T-cell (primary cell): ENCODE measurements around the gene PTGER4. TPM values are rescaled to one million over a fixed set of nuclear protein-coding genes. Genes with fewer than 3 reads are reported as not detected.
"Not testable (repeated sequence)": the region's sequence is repeated elsewhere in the genome, so short reads cannot be mapped to it uniquely, and the experiment has no call there.

Experiments used
- ATAC-seq, 4 experiments: fragments of 200-7000 bp in 3 of 4; fragments of 150-1000 bp in 1 of 4; cut with Tn5 transposase; replicated peaks in 1 of 4; 1 replicate in 3 of 4; 2 replicates in 1 of 4; pipeline ENCODE4 v1.10.0; 2021; ENCODE audit warnings: moderate library complexity in 3 of 4, mild to moderate bottlenecking in 2 of 4, moderate number of reproducible peaks in 1 of 4
- CTCF ChIA-PET, 2 donors: fragments of 300-600 bp; sonication (Branson Sonifier 250); formaldehyde crosslinking; loops; one replicate each; lab custom pipeline; 2022; ENCODE audit warnings: antibody characterized with exemption in 2 of 2; lab: Charles Lee
- POLR2A ChIA-PET, 2 donors: fragments of 300-600 bp; sonication (Branson Sonifier 250); formaldehyde crosslinking; loops; one replicate each; lab custom pipeline; 2022; ENCODE audit warnings: antibody characterized with exemption in 2 of 2; lab: Charles Lee
- DNase-seq, 35 experiments: peaks; one replicate each; pipeline versions ENCODE4 v3.0.0 to v3.0.0-alpha.2; 2013 to 2023
- H3K27ac ChIP-seq: one replicate; pipeline ENCODE4 v1.5.1; 2013; ENCODE audit warnings: low read length
- H3K27me3 ChIP-seq, 2 experiments: replicated peaks in 1 of 2; 1 replicate in 1 of 2; 2 replicates in 1 of 2; pipeline versions ENCODE4 v1.6.1 to v1.7.0; 2013; ENCODE audit warnings: low read length in 1 of 2, mixed read lengths in 1 of 2; ENCODE audit not compliant: control insufficient read depth in 2 of 2, insufficient read depth in 2 of 2; ENCODE audit errors: extremely low read depth in 1 of 2
- H3K36me3 ChIP-seq, 2 donors: 1 replicate in 1 of 2; 2 replicates in 1 of 2; pipeline versions ENCODE4 v1.6.1 to v1.7.0; 2013; ENCODE audit warnings: low read length in 1 of 2; ENCODE audit not compliant: control insufficient read depth in 2 of 2, insufficient read depth in 1 of 2; ENCODE audit errors: extremely low read depth in 1 of 2
- H3K4me1 ChIP-seq, 2 experiments: 1 replicate in 1 of 2; 2 replicates in 1 of 2; pipeline versions ENCODE4 v1.6.1 to v1.7.0; 2013; ENCODE audit warnings: low read length in 2 of 2, mixed read lengths in 1 of 2; ENCODE audit not compliant: insufficient read depth in 2 of 2, control insufficient read depth in 1 of 2; ENCODE audit errors: extremely low read depth in 1 of 2
- H3K4me3 ChIP-seq, 2 donors: 1 replicate in 1 of 2; 2 replicates in 1 of 2; pipeline versions ENCODE4 v1.5.1 to v1.7.0; 2013; ENCODE audit warnings: mild to moderate bottlenecking in 2 of 2, low read length in 1 of 2, moderate library complexity in 1 of 2; ENCODE audit not compliant: control insufficient read depth in 1 of 2; ENCODE audit errors: extremely low read depth in 1 of 2
- H3K9me3 ChIP-seq: 2 replicates; pipeline ENCODE4 v1.7.0; 2013
- H3K27ac Mint-ChIP-seq, 2 donors: one replicate each; pipeline ENCODE4 v1.8.0; 2020 to 2021; ENCODE audit warnings: mild to moderate bottlenecking in 2 of 2, mixed read lengths in 2 of 2
- H3K27me3 Mint-ChIP-seq, 2 donors: one replicate each; pipeline ENCODE4 v1.8.0; 2021 to 2022; ENCODE audit warnings: mixed read lengths in 2 of 2
- H3K36me3 Mint-ChIP-seq: one replicate; pipeline ENCODE4 v1.8.0; 2021; ENCODE audit warnings: mixed read lengths
- H3K4me1 Mint-ChIP-seq, 3 donors: one replicate each; pipeline ENCODE4 v1.8.0; 2020 to 2022; ENCODE audit warnings: mixed read lengths in 3 of 3, mild to moderate bottlenecking in 1 of 3
- H3K4me3 Mint-ChIP-seq, 3 donors: one replicate each; pipeline ENCODE4 v1.8.0; 2020 to 2022; ENCODE audit warnings: mild to moderate bottlenecking in 3 of 3, mixed read lengths in 3 of 3, moderate library complexity in 3 of 3
- H3K9me3 Mint-ChIP-seq, 3 donors: one replicate each; pipeline ENCODE4 v1.8.0; 2020 to 2022; ENCODE audit warnings: mixed read lengths in 3 of 3
- WGBS: methylation state at CpG from one replicate; pipeline ENCODE4 v1.1.5; 2013; ENCODE audit warnings: missing lambda C conversion rate; ENCODE audit not compliant: insufficient coverage; 5-methylcytosine and 5-hydroxymethylcytosine counted together
- total RNA-seq, 35 experiments: library from RNA in 6 of 35; stranded (reverse) in 6 of 35; fragments of 120-200 nt in 1 of 35; gene quantifications; one replicate each; pipeline versions ENCODE4 v1.2.1 to v1.2.4 and lab custom pipeline; 2013 to 2026

The PTGER4 gene
- total RNA-seq (100 to 1,000 TPM in 2 of 5 donors, 10 to 100 TPM in 3; 51.3 to 421 (median 57.3) TPM), total RNA-seq (lab: John Stamatoyannopoulos, UW) (64.9 to 1,419 (median 371) reads per million in 29 experiments)
- total RNA-seq (2013), result 61.0 TPM

DNA sequence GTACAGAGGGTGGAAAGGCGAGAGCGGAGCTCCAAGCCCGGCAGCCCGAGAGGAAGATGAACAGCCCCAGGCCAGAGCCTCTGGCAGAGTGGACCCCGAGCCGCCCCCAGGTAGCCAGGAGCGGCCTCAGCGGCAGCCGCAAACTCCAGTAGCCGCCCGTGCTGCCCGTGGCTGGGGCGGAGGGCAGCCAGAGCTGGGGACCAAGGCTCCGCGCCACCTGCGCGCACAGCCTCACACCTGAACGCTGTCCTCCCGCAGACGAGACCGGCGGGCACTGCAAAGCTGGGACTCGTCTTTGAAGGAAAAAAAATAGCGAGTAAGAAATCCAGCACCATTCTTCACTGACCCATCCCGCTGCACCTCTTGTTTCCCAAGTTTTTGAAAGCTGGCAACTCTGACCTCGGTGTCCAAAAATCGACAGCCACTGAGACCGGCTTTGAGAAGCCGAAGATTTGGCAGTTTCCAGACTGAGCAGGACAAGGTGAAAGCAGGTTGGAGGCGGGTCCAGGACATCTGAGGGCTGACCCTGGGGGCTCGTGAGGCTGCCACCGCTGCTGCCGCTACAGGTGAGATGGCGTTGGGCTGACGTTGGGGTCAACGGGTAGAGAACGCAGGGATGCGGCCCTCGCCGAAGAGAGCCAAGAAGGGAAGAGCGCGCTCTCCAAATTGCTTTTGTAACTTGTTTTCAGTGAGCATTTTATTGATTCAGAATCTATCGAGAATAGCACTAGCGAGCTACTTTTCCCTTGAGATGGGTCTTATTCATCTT is at the start of gene PTGER4:
Gene PTGER4 (plus strand): TSS at position 3 of the 769 bp plus-strand sequence. CDS start 1,079 bp downstream, outside the sequence.
- Histone ChIP-seq H3K4me1 (peaks cover 26 to 45% of the 10 kb centered on the region in 2 experiments), H3K9me3 (no peaks in the 10 kb centered on the region), H3K4me3 (peak within 1 kb of the TSS; percentile 90 to 95), H3K36me3 (peaks cover 0 to 13% of the 10 kb centered on the region in 2 donors), H3K27me3 (no peaks in the 10 kb centered on the region), H3K27ac (peak within 1 kb of the TSS; percentile 96)
- CTCF ChIA-PET, result interaction anchor here (0.6 to 1.5 kb wide), 5 partner anchors 10 to 274 kb away, joined by 3 to 6 read pairs (median 4); no protein-coding TSS in a partner anchor
- Mint-ChIP-seq H3K4me3 (peak within 1 kb of the TSS; percentile 92 to 100 (median 99)), H3K4me1 (peaks cover 51 to 82% (median 62%) of the 10 kb centered on the region in 3 donors), H3K9me3 (no peaks in the 10 kb centered on the region), H3K27me3 (no peaks in the 10 kb centered on the region), H3K27ac (peak within 1 kb of the TSS; percentile 98 to 99), H3K36me3 (peaks cover 25% of the 10 kb centered on the region)
- POLR2A ChIA-PET, result interaction anchor here (0.6 to 2.9 kb wide), 10 partner anchors 10 to 454 kb away, joined by 3 to 25 read pairs (median 4); no protein-coding TSS in a partner anchor
- ATAC-seq, result peak; percentile 11 to 28 (median 15)
- DNase-seq, result peak in 16 of 35 experiments; percentile 8 to 50 (median 30)
- WGBS, result under 1% methylated on average over 44 of the region's 44 CpGs

DNA sequence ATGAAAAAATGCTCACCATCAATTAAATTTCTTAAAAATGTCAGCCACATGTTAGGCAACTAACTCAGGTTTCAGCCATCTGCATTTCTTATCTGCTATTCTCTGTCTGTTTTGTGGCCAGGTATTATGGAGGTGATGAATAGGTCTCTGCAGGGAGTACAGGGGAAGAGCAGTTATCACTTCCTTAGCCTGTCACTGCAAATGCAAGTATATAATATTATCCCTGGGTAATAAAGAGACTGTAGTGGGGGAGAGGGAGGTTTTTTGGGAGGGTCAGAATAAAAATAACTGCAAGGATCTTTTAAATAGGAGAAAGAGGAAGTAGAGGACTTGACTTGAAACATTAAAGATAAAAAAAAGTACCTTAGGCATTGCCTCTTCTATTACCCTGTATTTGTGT is 49.6 kb upstream of the PTGER4 start:
- H3K9me3 ChIP-seq, result no peaks in the 10 kb centered on the region
- H3K4me1 ChIP-seq, result peaks cover 0 to 2% of the 10 kb centered on the region in 2 experiments
- H3K4me1 Mint-ChIP-seq, result peaks cover 15 to 22% (median 15%) of the 10 kb centered on the region in 3 donors
- H3K9me3 Mint-ChIP-seq, result peaks cover 0 to 1% (median 0%) of the 10 kb centered on the region in 3 donors
- peaks cover 0 to 3% of the 10 kb centered on the region in 2 experiments for H3K27me3 ChIP-seq
- H3K36me3 ChIP-seq, result no peaks in the 10 kb centered on the region
- ATAC-seq (no peak), DNase-seq (no peak)
- no peak overlapping the region for H3K4me3 Mint-ChIP-seq
- H3K4me3 ChIP-seq, result no peak overlapping the region
- CTCF ChIA-PET, result no interaction called here
- no peaks in the 10 kb centered on the region for H3K27me3 Mint-ChIP-seq
- peaks cover 2% of the 10 kb centered on the region for H3K36me3 Mint-ChIP-seq
- H3K27ac ChIP-seq, result no peak overlapping the region
- no peak overlapping the region for H3K27ac Mint-ChIP-seq
- POLR2A ChIA-PET, result interaction anchor here in 1 of 2 donors (0.6 kb wide), 1 partner anchor 271 kb away, joined by 3 read pairs; no protein-coding TSS in a partner anchor

DNA sequence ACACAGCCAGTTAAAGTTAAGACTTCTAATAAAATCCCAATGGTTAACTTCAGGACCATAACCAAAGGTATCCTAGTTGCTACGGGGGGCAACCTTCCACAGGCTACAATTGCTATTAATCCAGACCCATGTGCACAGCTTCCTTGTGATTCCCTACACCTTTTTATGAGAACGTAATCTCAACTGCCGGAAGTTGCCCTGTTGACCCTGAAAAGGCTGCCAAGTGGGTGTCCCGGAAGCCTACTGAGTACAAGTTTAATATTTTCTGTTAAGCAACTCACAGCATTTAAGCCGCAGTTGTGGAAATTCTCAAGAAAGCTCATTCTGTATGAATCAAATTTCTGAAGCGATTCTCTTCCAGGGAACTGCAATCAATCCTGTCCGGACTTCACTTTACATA is 48.5 kb upstream of the PTGER4 start:
- Histone ChIP-seq H3K4me3 (no peak overlapping the region), H3K27ac (no peak overlapping the region), H3K4me1 (peaks cover 0 to 2% of the 10 kb centered on the region in 2 experiments), H3K9me3 (no peaks in the 10 kb centered on the region), H3K27me3 (peaks cover 0 to 3% of the 10 kb centered on the region in 2 experiments), H3K36me3 (no peaks in the 10 kb centered on the region)
- Mint-ChIP-seq H3K4me3 (no peak overlapping the region), H3K36me3 (peaks cover 11% of the 10 kb centered on the region), H3K9me3 (peaks cover 5 to 12% (median 5%) of the 10 kb centered on the region in 3 donors), H3K27me3 (no peaks in the 10 kb centered on the region), H3K4me1 (peaks cover 11 to 20% (median 13%) of the 10 kb centered on the region in 3 donors), H3K27ac (no peak overlapping the region)
- POLR2A ChIA-PET, result interaction anchor here (0.7 kb wide), 2 partner anchors 33 to 45 kb away, joined by 3 read pairs; no protein-coding TSS in a partner anchor
- WGBS, result 100% methylated on average over 5 of the region's 7 CpGs
- DNase-seq (no peak), ATAC-seq (no peak)
- CTCF ChIA-PET, result interaction anchor here in 1 of 2 donors (0.7 kb wide), 1 partner anchor 38 kb away, joined by 4 read pairs; no protein-coding TSS in a partner anchor

DNA sequence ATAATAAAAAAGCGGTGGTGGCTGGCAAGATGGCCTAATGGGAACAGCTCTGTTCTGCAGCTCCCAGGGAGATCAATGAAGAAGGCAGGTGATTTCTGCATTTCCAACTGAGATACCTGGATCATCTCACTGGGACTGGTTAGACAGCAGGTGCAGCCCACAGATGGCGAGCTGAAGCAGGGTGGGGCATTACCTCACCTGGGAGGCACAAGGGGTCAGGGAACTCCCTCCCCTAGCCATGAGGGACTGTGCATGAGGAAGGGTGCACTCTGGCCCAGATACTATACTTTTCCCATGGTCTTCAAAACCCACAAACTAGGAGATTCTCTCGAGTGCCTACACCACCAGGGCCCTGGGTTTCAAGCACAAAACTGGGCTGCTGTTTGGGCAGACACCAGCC is 45.6 kb upstream of the PTGER4 start:
- no peak for DNase-seq
- H3K9me3 Mint-ChIP-seq, result peaks cover 16 to 37% (median 21%) of the 10 kb centered on the region in 3 donors
- Histone ChIP-seq H3K36me3 (peaks cover 0 to 4% of the 10 kb centered on the region in 2 donors), H3K27ac (no peak overlapping the region), H3K4me1 (peaks cover 0 to 2% of the 10 kb centered on the region in 2 experiments), H3K27me3 (peaks cover 0 to 3% of the 10 kb centered on the region in 2 experiments), H3K9me3 (no peaks in the 10 kb centered on the region), H3K4me3 (no peak overlapping the region)
- POLR2A ChIA-PET, result no interaction called here
- no peak for ATAC-seq
- H3K4me3 Mint-ChIP-seq, result no peak overlapping the region
- peaks cover 26% of the 10 kb centered on the region for H3K36me3 Mint-ChIP-seq
- CTCF ChIA-PET, result no interaction called here
- peaks cover 7 to 10% (median 8%) of the 10 kb centered on the region in 3 donors for H3K4me1 Mint-ChIP-seq
- no peak overlapping the region for H3K27ac Mint-ChIP-seq
- 100% methylated on average over 2 of the region's 3 CpGs for WGBS
- no peaks in the 10 kb centered on the region for H3K27me3 Mint-ChIP-seq

DNA sequence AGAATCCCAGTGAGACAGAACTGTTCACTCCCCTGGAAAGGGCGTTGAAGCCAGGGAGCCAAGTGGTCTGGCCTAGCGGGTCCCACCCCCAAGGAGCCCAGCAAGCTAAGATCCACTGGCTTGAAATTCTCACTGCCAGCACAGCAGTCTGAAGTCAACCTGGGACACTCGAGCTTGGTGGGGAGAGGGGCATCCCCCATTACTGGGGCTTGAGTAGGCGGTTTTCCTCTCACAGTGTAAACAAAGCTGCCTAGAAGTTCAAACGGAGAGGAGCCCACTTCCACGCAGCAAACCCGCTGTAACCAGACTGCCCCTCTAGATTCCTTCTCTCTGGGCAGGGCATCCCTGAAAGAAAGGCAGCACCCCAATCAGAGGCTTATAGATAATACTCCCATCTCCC is 45.1 kb upstream of the PTGER4 start:
- Histone ChIP-seq H3K27me3 (peaks cover 0 to 3% of the 10 kb centered on the region in 2 experiments), H3K27ac (no peak overlapping the region), H3K36me3 (peaks cover 0 to 4% of the 10 kb centered on the region in 2 donors), H3K4me1 (peaks cover 0 to 2% of the 10 kb centered on the region in 2 experiments), H3K9me3 (no peaks in the 10 kb centered on the region), H3K4me3 (no peak overlapping the region)
- POLR2A ChIA-PET, result no interaction called here
- Mint-ChIP-seq H3K4me1 (peaks cover 7 to 10% (median 8%) of the 10 kb centered on the region in 3 donors), H3K4me3 (no peak overlapping the region), H3K27me3 (no peaks in the 10 kb centered on the region), H3K36me3 (peaks cover 26% of the 10 kb centered on the region), H3K27ac (no peak overlapping the region), H3K9me3 (peaks cover 16 to 41% (median 21%) of the 10 kb centered on the region in 3 donors)
- peak; percentile 31 to 80 (median 54) for ATAC-seq
- peak in 8 of 35 experiments; percentile 1 to 27 (median 16) for DNase-seq
- CTCF ChIA-PET, result no interaction called here
- WGBS, result 72% methylated on average over 3 of the region's 7 CpGs

DNA sequence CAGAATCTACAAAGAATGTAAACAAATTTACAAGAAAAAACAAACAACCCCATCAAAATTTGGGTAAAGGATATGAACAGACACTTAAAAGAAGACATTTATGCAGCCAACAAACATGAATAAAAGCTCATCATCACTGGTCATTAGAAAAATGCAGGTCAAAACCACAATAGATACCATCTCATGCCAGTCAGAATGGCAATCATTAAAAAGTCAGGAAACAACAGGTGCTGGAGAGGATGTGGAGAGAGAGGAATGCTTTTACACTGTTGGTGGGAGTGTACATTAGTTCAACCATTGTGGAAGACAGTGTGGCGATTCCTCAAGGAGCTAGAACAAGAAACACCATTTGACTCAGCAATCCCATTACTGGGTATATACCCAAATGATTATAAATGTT is 40.2 kb upstream of the PTGER4 start:
- H3K4me3 Mint-ChIP-seq, H3K4me1 ChIP-seq, CTCF ChIA-PET, ATAC-seq, H3K9me3 ChIP-seq, H3K27me3 ChIP-seq, DNase-seq, H3K27ac Mint-ChIP-seq, POLR2A ChIA-PET, H3K36me3 ChIP-seq, H3K27me3 Mint-ChIP-seq, H3K4me3 ChIP-seq, H3K27ac ChIP-seq: not testable (repeated sequence)
- Mint-ChIP-seq H3K9me3 (peaks cover 16 to 46% (median 21%) of the 10 kb centered on the region in 3 donors), H3K36me3 (peaks cover 26% of the 10 kb centered on the region), H3K4me1 (peaks cover 7 to 11% (median 8%) of the 10 kb centered on the region in 3 donors)
- no CpG with 5 or more reads among the region's 1 CpG for WGBS
